ENCODE measurements around the gene PARP16. TPM values are rescaled to one million over a fixed set of nuclear protein-coding genes. Genes with fewer than 3 reads are reported as not detected.
A peak's percentile ranks its signal among the peaks of the same experiment; 100 is the strongest.

PARP16 gene
- total RNA-seq, 6 experiments from 2014 or later, result 4.1 to 5.1 (median 4.4) TPM

GRCh38 chr15:65309882-65310418, 23.3 kb upstream of the PARP16 start:
- no peak for DNase-seq
- Mint-ChIP-seq H3K27ac (no peak overlapping the region), H3K9me3 (no peaks in the 10 kb centered on the region), H3K4me1 (ENCODE audit: low read depth) (peaks cover 24% of the 10 kb centered on the region), H3K27me3 (ENCODE audit: insufficient read depth) (peaks cover 21% of the 10 kb centered on the region), H3K36me3 (ENCODE audit: low read depth) (no peaks in the 10 kb centered on the region), H3K4me3 (no peak overlapping the region)
- TF ChIP-seq CTCF (IDR thresholded peaks at IDR 0.05), result no peak

- Mint-ChIP-seq H3K4me1 (ENCODE audit: low read depth) (peaks cover 36% of the 10 kb centered on the region), H3K9me3 (no peaks in the 10 kb centered on the region), H3K36me3 (ENCODE audit: low read depth) (no peaks in the 10 kb centered on the region), H3K27ac (no peak overlapping the region), H3K4me3 (no peak overlapping the region), H3K27me3 (ENCODE audit: insufficient read depth) (peaks cover 21% of the 10 kb centered on the region)
- TF ChIP-seq CTCF (IDR thresholded peaks at IDR 0.05), result no peak
- no peak for DNase-seq
Observed at GRCh38 chr15:65307978-65308377, 21.3 kb upstream of the PARP16 start.

- H3K36me3 Mint-ChIP-seq (ENCODE audit: low read depth), result no peaks in the 10 kb centered on the region
- no peaks in the 10 kb centered on the region for H3K9me3 Mint-ChIP-seq
- peaks cover 10% of the 10 kb centered on the region for H3K27me3 Mint-ChIP-seq (ENCODE audit: insufficient read depth)
- DNase-seq, result no peak
- H3K27ac Mint-ChIP-seq, result no peak overlapping the region
- H3K4me3 Mint-ChIP-seq, result no peak overlapping the region
- TF ChIP-seq CTCF (IDR thresholded peaks at IDR 0.05), result no peak
- peaks cover 30% of the 10 kb centered on the region for H3K4me1 Mint-ChIP-seq (ENCODE audit: low read depth)
Observed at GRCh38 chr15:65306551-65306950, 19.9 kb upstream of the PARP16 start.

- Mint-ChIP-seq H3K9me3 (no peaks in the 10 kb centered on the region), H3K27me3 (ENCODE audit: insufficient read depth) (peaks cover 10% of the 10 kb centered on the region), H3K36me3 (ENCODE audit: low read depth) (no peaks in the 10 kb centered on the region), H3K4me3 (no peak overlapping the region), H3K4me1 (ENCODE audit: low read depth) (peaks cover 30% of the 10 kb centered on the region), H3K27ac (no peak overlapping the region)
- DNase-seq, result no peak
- no peak for TF ChIP-seq CTCF (IDR thresholded peaks at IDR 0.05)
Observed at GRCh38 chr15:65305776-65306175, 19.1 kb upstream of the PARP16 start.

- H3K9me3 Mint-ChIP-seq, result no peaks in the 10 kb centered on the region
- H3K27ac Mint-ChIP-seq, result peak overlapping the region; percentile 99
- peaks cover 30% of the 10 kb centered on the region for H3K4me1 Mint-ChIP-seq (ENCODE audit: low read depth)
- TF ChIP-seq CTCF (IDR thresholded peaks at IDR 0.05), result no peak
- peak overlapping the region; percentile 94; the same call in 1 of the 2 replicates for H3K4me3 Mint-ChIP-seq
- H3K27me3 Mint-ChIP-seq (ENCODE audit: insufficient read depth), result peaks cover 10% of the 10 kb centered on the region
- peak; percentile 99 for DNase-seq
- no peaks in the 10 kb centered on the region for H3K36me3 Mint-ChIP-seq (ENCODE audit: low read depth)
Observed at GRCh38 chr15:65305150-65305758, 18.6 kb upstream of the PARP16 start.
